Measurements from ENCODE around the gene OR13C2.

DNA sequence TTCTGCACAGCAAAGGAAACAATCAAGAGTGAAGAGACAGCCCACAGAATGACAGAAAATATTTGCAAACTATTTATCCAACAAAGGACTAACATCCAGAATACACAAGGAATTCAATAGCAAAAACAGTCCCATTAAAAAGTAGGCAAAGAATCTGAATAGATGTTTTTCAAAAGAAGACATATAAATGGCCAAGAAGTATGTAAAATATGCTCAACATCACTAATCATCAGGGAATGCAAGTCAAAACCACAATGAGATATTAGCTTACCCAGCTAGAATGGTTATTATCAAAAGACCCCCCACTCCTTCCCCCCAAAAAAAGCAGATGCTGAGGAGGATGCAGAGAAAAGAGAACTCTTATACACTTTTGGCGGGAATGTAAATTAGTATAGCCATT, 49.9 kb downstream of the OR13C2 start:
- TF ChIP-seq, protein P1, sequence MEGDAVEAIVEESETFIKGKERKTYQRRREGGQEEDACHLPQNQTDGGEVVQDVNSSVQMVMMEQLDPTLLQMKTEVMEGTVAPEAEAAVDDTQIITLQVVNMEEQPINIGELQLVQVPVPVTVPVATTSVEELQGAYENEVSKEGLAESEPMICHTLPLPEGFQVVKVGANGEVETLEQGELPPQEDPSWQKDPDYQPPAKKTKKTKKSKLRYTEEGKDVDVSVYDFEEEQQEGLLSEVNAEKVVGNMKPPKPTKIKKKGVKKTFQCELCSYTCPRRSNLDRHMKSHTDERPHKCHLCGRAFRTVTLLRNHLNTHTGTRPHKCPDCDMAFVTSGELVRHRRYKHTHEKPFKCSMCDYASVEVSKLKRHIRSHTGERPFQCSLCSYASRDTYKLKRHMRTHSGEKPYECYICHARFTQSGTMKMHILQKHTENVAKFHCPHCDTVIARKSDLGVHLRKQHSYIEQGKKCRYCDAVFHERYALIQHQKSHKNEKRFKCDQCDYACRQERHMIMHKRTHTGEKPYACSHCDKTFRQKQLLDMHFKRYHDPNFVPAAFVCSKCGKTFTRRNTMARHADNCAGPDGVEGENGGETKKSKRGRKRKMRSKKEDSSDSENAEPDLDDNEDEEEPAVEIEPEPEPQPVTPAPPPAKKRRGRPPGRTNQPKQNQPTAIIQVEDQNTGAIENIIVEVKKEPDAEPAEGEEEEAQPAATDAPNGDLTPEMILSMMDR (IDR thresholded peaks at IDR 0.05), result no peak
- no peak for TF ChIP-seq POLR2A (IDR thresholded peaks at IDR 0.05)
